DND-41 (cell line): Measurements from ENCODE around the gene CEP63.

Source experiments
- ATAC-seq: fragments of 200-7000 bp; cut with Tn5 transposase; 3 replicates; pipeline ENCODE4 v1.9.1; 2021; ENCODE audit warnings: low read depth; ENCODE audit not compliant: insufficient read depth
- DNase-seq: peaks from one replicate; pipeline ENCODE4 v3.0.0-alpha.2; 2020
- H2AFZ ChIP-seq: 2 replicates; pipeline ENCODE4 v1.6.0; 2012; ENCODE audit warnings: low read depth, low read length
- H3K27ac ChIP-seq: 2 replicates; pipeline ENCODE4 v1.5.1; 2012; ENCODE audit warnings: low read length, inconsistent platforms
- H3K27me3 ChIP-seq: fragments of 200-600 bp; sonication (generic); 2 replicates; pipeline ENCODE4 v1.6.0; 2012; ENCODE audit warnings: low read length, mild to moderate bottlenecking, inconsistent platforms; ENCODE audit not compliant: insufficient read depth, poor library complexity
- H3K36me3 ChIP-seq: 2 replicates; pipeline ENCODE4 v1.5.1; 2012; ENCODE audit warnings: low read length, inconsistent platforms; ENCODE audit not compliant: insufficient read depth
- H3K4me1 ChIP-seq: 2 replicates; pipeline ENCODE4 v1.5.1; 2012; ENCODE audit warnings: mild to moderate bottlenecking, low read length; ENCODE audit not compliant: insufficient read depth
- H3K4me2 ChIP-seq: 2 replicates; pipeline ENCODE4 v1.6.0; 2012; ENCODE audit warnings: mild to moderate bottlenecking, moderate library complexity, low read length, inconsistent platforms; ENCODE audit not compliant: insufficient read depth
- H3K4me3 ChIP-seq, 2 experiments: fragments of 200-600 bp in 1 of 2; shearing (Covaris generic) in 1 of 2; 2 replicates each; pipeline ENCODE4 v1.5.1; 2012 to 2016; ENCODE audit warnings: inconsistent platforms in 2 of 2, low read length in 2 of 2, mild to moderate bottlenecking in 2 of 2, low read depth in 1 of 2, moderate library complexity in 1 of 2
- H3K79me2 ChIP-seq: 2 replicates; pipeline ENCODE4 v1.6.0; 2012; ENCODE audit warnings: low read length, inconsistent platforms; ENCODE audit not compliant: insufficient read depth
- H3K9ac ChIP-seq: 2 replicates; pipeline ENCODE4 v1.6.0; 2012; ENCODE audit warnings: low read depth, mild to moderate bottlenecking, inconsistent platforms, low read length, moderate library complexity
- H3K9me3 ChIP-seq: 2 replicates; pipeline ENCODE4 v1.5.1; 2012; ENCODE audit warnings: low read length, moderate library complexity, mild to moderate bottlenecking, inconsistent platforms; ENCODE audit not compliant: insufficient read depth, severe bottlenecking
- H4K20me1 ChIP-seq: 2 replicates; pipeline ENCODE4 v1.6.0; 2012; ENCODE audit warnings: low read length; ENCODE audit not compliant: insufficient read depth
- EZH2 ChIP-seq: IDR thresholded peaks from 3 replicates; pipeline ENCODE4 v1.6.1; 2012; ENCODE audit warnings: borderline replicate concordance, low read depth, mild to moderate bottlenecking, moderate library complexity, low read length, inconsistent platforms; ENCODE audit not compliant: severe bottlenecking
- TF ChIP-seq, protein P1 (sequence below): IDR thresholded peaks from 2 replicates; pipeline ENCODE4 v1.5.1; 2012; ENCODE audit warnings: borderline replicate concordance, low read length, moderate library complexity, mild to moderate bottlenecking; ENCODE audit not compliant: poor library complexity, severe bottlenecking; ENCODE audit errors: extremely low read depth

The CEP63 gene

DNA sequence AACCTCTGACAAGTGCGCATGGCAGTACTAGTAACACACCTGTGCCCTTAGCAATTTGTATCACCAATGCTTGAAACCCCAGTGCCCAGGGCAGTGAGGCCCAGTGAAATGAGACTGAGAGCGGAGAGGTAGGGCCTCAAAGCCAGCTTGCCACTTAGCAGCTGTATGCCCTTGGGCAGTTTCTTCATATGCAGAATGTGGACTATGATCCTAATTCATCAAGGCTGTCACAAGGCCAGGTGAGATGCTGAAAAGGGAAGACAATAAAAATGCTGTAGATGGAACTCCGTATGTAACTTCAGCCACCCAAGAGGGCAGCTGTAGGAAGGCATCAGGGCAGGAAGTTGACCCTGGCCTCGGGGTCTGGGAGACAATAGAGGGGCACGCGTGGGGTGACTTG, 90.6 kb downstream of the CEP63 start:
- H3K27me3 ChIP-seq: no peaks in the 10 kb centered on the region
- no peaks in the 10 kb centered on the region for H4K20me1 ChIP-seq
- H3K27ac ChIP-seq: no peak overlapping the region
- no peak for ATAC-seq
- no peak overlapping the region for H3K4me2 ChIP-seq
- DNase-seq: no peak
- no peak overlapping the region for H3K4me3 ChIP-seq
- H3K79me2 ChIP-seq: no peaks in the 10 kb centered on the region
- no peaks in the 10 kb centered on the region for H3K4me1 ChIP-seq
- H3K36me3 ChIP-seq: no peaks in the 10 kb centered on the region
- H3K9me3 ChIP-seq: no peaks in the 10 kb centered on the region
- TF ChIP-seq EZH2: no peak
- TF ChIP-seq, protein P1, sequence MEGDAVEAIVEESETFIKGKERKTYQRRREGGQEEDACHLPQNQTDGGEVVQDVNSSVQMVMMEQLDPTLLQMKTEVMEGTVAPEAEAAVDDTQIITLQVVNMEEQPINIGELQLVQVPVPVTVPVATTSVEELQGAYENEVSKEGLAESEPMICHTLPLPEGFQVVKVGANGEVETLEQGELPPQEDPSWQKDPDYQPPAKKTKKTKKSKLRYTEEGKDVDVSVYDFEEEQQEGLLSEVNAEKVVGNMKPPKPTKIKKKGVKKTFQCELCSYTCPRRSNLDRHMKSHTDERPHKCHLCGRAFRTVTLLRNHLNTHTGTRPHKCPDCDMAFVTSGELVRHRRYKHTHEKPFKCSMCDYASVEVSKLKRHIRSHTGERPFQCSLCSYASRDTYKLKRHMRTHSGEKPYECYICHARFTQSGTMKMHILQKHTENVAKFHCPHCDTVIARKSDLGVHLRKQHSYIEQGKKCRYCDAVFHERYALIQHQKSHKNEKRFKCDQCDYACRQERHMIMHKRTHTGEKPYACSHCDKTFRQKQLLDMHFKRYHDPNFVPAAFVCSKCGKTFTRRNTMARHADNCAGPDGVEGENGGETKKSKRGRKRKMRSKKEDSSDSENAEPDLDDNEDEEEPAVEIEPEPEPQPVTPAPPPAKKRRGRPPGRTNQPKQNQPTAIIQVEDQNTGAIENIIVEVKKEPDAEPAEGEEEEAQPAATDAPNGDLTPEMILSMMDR: no peak
- H2AFZ ChIP-seq: no peak overlapping the region
- no peak overlapping the region for H3K9ac ChIP-seq

DNA sequence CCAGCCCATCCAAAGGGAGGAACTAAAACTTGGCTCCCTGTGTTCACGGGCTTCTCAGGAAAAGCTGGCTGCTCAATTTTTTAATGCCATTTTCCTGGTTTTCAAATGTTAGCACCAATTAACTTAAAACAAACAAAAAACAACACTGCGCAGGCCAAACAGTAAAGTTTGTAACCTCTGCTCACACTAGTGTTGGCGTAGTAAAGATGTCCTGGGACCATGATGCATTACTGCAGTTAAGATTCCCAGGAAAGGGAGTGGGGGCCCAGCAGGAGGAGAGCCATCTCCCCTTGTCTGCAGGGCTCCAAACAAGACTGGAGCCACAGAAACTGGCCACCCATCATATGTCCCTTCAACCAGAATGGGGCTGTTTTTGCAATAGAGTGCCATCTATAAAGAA, 91.0 kb downstream of the CEP63 start:
- Histone ChIP-seq H3K4me1 (no peaks in the 10 kb centered on the region), H2AFZ (no peak overlapping the region), H3K9me3 (no peaks in the 10 kb centered on the region), H3K27ac (no peak overlapping the region), H3K9ac (no peak overlapping the region), H3K4me2 (no peak overlapping the region), H3K4me3 (no peak overlapping the region), H3K36me3 (no peaks in the 10 kb centered on the region), H3K27me3 (no peaks in the 10 kb centered on the region), H4K20me1 (no peaks in the 10 kb centered on the region), H3K79me2 (no peaks in the 10 kb centered on the region)
- DNase-seq: no peak
- TF ChIP-seq, protein P1: no peak
- no peak for TF ChIP-seq EZH2
- no peak for ATAC-seq

GRCh38 chr3:134579141-134579665, 93.3 kb downstream of the CEP63 start:
- Histone ChIP-seq H3K9ac (no peak overlapping the region), H3K36me3 (no peaks in the 10 kb centered on the region), H4K20me1 (no peaks in the 10 kb centered on the region), H3K27me3 (no peaks in the 10 kb centered on the region), H3K4me1 (no peaks in the 10 kb centered on the region), H3K79me2 (no peaks in the 10 kb centered on the region), H2AFZ (no peak overlapping the region), H3K27ac (no peak overlapping the region), H3K9me3 (no peaks in the 10 kb centered on the region), H3K4me2 (no peak overlapping the region), H3K4me3 (no peak overlapping the region)
- ATAC-seq (no peak), DNase-seq (no peak)
- no peak for TF ChIP-seq EZH2
- TF ChIP-seq, protein P1: no peak

- Histone ChIP-seq H3K27ac (no peak overlapping the region), H3K9me3 (no peaks in the 10 kb centered on the region), H3K36me3 (no peaks in the 10 kb centered on the region), H4K20me1 (no peaks in the 10 kb centered on the region), H3K79me2 (no peaks in the 10 kb centered on the region), H3K4me1 (no peaks in the 10 kb centered on the region), H3K27me3 (no peaks in the 10 kb centered on the region), H3K4me2 (no peak overlapping the region), H3K9ac (no peak overlapping the region), H2AFZ (no peak overlapping the region), H3K4me3 (no peak overlapping the region)
- no peak for DNase-seq
- TF ChIP-seq, protein P1: no peak
- no peak for TF ChIP-seq EZH2
- ATAC-seq: no peak
Observed at GRCh38 chr3:134590766-134591165, 104.9 kb downstream of the CEP63 start.
